AG08396 (cell line): ENCODE data around the gene CHSY3.

Source experiments
- DNase-seq: peaks from one replicate; pipeline ENCODE4 v3.0.0; 2012; ENCODE audit warnings: low spot score, mixed read lengths

CHSY3 gene

GRCh38 chr5:130024006-130024405, 119.7 kb downstream of the CHSY3 start:
- DNase-seq: no peak

GRCh38 chr5:130025511-130025910, 121.2 kb downstream of the CHSY3 start:
- no peak for DNase-seq

GRCh38 chr5:130032807-130033206, 128.5 kb downstream of the CHSY3 start:
- DNase-seq: no peak

GRCh38 chr5:130034566-130035210, 130.4 kb downstream of the CHSY3 start:
- no peak for DNase-seq

- DNase-seq: no peak
Observed at GRCh38 chr5:130035388-130035787, 131.1 kb downstream of the CHSY3 start.

GRCh38 chr5:130037905-130038304, 133.6 kb downstream of the CHSY3 start:
- no peak for DNase-seq

- DNase-seq: no peak
Observed at GRCh38 chr5:130043834-130044233, 139.6 kb downstream of the CHSY3 start.

GRCh38 chr5:130045334-130045733, 141.1 kb downstream of the CHSY3 start:
- DNase-seq: no peak

GRCh38 chr5:130050585-130050984, 146.3 kb downstream of the CHSY3 start:
- no peak for DNase-seq

GRCh38 chr5:130052752-130053151, 148.5 kb downstream of the CHSY3 start:
- no peak for DNase-seq

- no peak for DNase-seq
Observed at GRCh38 chr5:130055572-130055971, 151.3 kb downstream of the CHSY3 start.

- DNase-seq: no peak
Observed at GRCh38 chr5:130061746-130062145, 157.5 kb downstream of the CHSY3 start.

- no peak for DNase-seq
Observed at GRCh38 chr5:130063603-130064002, 159.3 kb downstream of the CHSY3 start.

GRCh38 chr5:130064484-130064883, 160.2 kb downstream of the CHSY3 start:
- DNase-seq: no peak

- DNase-seq: no peak
Observed at GRCh38 chr5:130065617-130066016, 161.4 kb downstream of the CHSY3 start.

- DNase-seq: no peak
Observed at GRCh38 chr5:130066644-130067043, 162.4 kb downstream of the CHSY3 start.

GRCh38 chr5:130067364-130067763, 163.1 kb downstream of the CHSY3 start:
- DNase-seq: no peak

GRCh38 chr5:130068101-130068500, 163.8 kb downstream of the CHSY3 start:
- DNase-seq: no peak

GRCh38 chr5:130068988-130069387, 164.7 kb downstream of the CHSY3 start:
- DNase-seq: no peak

- DNase-seq: no peak
Observed at GRCh38 chr5:130074820-130075219, 170.6 kb downstream of the CHSY3 start.

GRCh38 chr5:130077007-130077406, 172.7 kb downstream of the CHSY3 start:
- no peak for DNase-seq

- no peak for DNase-seq
Observed at GRCh38 chr5:130078661-130079060, 174.4 kb downstream of the CHSY3 start.

- no peak for DNase-seq
Observed at GRCh38 chr5:130090569-130091270, 186.5 kb downstream of the CHSY3 start.

GRCh38 chr5:130092991-130093390, 188.7 kb downstream of the CHSY3 start:
- no peak for DNase-seq
